Inferior parietal cortex (tissue), 1 donor: ENCODE results near the gene COX6B1.
"Not testable (repeated sequence)": the region's sequence is repeated elsewhere in the genome, so short reads cannot be mapped to it uniquely, and the experiment has no call there.

Source experiments
- DNase-seq: peaks from one replicate; pipeline ENCODE4 v3.0.0-alpha.2; 2016; ENCODE audit errors: extremely low spot score

The COX6B1 gene

DNA sequence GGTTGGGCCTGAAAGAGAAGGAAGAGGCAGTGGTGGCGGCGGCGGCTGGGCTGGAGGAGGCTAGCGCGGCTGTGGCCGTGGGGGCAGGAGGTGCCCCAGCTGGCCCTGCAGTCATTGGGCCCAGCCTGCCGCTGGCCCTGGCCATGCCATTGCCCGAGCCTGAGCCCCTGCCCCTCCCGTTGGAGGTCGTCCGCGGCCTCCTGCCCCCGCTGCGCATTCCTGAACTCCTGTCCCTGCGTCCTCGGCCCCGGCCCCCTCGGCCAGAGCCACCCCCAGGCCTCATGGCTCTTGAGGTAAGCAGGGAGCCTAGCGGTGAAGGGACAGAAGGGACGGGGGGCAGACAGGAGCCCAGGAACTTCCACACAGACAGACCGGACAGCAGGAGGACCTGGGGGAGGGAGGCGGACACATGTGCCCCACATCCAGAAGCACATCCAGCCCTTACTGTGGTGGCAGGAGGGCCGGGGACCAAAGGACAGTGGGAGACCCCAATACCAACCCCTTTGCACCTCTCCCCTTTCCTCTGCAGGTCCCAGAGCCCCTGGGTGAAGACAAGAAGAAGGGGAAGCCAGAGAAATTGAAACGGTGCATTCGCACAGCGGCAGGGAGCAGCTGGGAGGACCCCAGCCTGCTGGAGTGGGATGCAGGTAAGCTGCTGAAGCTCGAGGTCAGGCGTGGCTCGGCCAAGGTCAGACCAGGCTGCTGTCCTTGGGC, 14.2 kb upstream of the COX6B1 start:
- no peak for DNase-seq

DNA sequence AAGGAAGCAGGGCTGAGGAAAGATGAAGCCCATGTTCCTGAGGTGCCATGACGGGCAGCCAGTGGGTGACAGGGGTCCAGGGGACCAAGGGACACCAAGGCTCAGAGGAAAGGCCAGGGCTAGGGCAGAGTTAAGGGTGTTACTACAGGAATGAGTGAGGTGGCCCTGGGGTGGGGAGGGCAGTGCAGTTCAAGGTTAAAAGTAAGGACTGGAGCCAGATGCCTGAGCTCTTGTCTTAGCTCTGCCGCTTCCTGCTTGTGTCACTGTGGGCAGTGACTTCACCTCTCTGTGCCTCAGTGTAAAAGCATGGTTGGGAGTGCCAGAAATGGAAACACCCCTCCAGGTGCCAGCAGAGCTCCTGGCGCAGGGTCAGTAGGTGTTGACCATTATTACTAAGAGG, 11.5 kb upstream of the COX6B1 start:
- no peak for DNase-seq

DNA sequence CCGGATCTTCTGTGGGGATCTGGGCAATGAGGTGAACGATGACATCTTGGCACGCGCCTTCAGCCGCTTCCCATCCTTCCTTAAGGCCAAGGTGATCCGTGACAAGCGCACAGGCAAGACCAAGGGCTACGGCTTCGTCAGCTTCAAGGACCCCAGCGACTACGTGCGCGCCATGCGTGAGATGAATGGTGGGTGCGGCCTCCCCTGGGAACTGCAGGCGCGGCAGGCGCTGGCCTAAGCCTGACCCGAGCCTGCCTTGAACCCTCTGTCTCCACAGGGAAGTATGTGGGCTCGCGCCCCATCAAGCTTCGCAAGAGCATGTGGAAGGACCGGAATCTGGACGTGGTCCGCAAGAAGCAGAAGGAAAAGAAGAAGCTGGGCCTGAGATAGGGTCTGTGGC, 11.0 kb upstream of the COX6B1 start:
- no peak for DNase-seq

DNA sequence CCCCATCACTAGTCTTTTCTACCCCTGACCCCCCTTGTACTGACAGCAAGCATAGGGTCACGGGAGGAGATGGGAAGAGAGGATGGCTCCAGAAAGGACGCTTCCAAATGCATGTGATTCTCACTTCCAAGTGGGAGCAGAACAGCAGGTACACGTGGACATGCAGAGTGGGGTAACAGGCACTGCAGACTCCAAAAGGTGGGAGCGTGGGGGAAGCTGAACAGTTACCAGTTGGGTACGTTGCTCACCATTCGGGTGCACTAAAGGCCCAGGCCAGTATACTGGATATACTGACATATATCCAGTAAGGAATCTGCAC, 8.8 kb upstream of the COX6B1 start:
- DNase-seq: no peak

DNA sequence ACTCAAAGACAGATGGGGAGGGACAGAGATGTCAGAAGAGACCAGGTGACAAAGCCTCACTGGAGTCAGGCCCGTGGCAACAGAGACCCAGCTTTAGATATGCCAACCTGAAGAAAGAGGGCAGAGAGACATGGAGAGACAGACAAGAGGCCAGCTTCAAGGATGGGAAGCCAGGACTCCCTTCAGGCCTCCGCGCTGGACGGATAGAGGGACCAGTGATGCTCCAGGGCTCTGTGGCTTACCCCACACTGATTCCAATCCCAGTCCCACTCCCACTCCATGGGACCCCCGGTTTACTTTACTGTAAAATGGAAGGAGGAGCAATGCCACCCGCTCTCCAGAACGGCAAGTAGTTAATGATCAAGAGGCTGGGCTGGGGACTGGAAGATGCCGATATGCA, 8.3 kb upstream of the COX6B1 start:
- no peak for DNase-seq

DNA sequence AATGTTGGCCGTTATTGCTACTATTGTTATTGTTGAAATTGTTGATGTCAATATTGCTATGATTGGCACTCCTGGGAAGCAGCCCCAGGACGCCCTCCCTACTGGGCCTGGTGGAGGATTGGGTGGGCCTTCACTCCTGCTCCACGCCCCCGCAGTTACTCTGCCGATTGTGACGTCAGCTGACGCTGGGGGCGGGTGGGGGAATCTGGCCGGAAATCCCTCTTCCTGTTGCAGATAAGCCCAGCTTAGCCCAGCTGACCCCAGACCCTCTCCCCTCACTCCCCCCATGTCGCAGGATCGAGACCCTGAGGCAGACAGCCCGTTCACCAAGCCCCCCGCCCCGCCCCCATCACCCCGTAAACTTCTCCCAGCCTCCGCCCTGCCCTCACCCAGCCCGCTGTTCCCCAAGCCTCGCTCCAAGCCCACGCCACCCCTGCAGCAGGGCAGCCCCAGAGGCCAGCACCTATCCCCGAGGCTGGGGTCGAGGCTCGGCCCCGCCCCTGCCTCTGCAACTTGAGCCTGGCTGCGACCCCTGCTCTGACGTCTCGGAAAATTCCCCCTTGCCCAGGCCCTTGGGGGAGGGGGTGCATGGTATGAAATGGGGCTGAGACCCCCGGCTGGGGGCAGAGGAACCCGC, 6.5 kb upstream of the COX6B1 start, which contains the start of gene ETV2:
Gene ETV2, plus strand, starts transcription at position 231 of the 637 bp plus-strand sequence. CDS start 716 bp downstream, outside the sequence.
- no peak for DNase-seq

DNA sequence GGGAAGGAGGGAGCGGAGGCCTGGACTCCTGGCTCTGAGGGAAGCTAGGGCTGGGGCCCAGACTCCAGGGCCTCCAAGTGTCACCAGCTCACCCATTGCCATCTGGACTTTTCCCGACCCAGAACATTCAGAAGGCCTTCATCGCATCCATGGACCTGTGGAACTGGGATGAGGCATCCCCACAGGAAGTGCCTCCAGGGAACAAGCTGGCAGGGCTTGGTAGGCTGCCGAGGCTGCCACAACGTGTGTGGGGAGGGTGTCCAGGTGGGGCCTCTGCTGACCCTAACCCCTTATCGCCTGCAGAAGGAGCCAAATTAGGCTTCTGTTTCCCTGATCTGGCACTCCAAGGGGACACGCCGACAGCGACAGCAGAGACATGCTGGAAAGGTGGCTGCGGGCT, 5.8 kb upstream of the COX6B1 start:
- DNase-seq: no peak

DNA sequence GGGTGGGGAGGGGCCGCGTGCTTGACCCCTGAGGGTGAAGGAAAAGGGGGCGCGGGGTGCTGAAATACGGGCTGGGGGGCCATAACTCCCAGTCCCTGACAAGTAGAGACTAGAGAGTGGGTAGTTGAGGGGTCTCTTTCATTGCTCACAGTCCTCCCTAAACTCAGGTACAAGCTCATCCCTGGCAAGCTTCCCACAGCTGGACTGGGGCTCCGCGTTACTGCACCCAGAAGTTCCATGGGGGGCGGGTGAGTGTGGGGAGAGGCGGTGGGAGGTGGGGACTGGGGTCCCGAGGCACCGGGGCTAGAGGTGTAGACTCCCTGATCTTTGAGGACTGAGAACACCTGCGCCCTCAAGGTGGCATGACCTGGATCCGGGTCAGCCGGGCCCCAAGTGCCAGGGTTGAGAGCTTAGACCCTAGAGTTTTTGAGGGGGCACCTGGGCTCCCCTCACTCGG, 5.3 kb upstream of the COX6B1 start:
- no peak for DNase-seq

DNA sequence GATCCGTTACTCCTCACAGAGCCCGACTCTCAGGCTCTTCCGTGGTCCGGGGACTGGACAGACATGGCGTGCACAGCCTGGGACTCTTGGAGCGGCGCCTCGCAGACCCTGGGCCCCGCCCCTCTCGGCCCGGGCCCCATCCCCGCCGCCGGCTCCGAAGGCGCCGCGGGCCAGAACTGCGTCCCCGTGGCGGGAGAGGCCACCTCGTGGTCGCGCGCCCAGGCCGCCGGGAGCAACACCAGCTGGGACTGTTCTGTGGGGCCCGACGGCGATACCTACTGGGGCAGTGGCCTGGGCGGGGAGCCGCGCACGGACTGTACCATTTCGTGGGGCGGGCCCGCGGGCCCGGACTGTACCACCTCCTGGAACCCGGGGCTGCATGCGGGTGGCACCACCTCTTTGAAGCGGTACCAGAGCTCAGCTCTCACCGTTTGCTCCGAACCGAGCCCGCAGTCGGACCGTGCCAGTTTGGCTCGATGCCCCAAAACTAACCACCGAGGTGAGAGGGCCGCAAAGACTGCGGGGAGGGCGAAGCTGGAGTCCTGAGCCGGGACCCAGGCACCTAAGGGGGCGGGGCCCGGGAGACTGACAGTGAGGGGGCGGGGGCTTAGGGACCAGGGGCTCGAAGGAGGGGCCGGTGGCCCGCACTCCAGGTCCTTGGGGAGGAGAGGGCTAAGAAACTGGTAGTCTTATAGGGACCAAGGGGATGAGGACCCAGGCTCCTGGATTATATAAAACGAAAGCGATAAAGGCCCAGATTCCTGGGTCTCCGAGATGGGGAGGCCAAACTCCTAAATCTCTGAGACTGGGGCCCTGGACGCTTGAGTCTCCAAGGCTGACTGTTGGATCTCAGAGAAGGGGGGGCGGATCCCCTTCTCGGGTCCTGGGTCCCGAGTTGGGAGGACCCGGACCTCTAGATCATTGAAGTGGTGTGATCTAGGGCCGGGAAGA, 4.6 kb upstream of the COX6B1 start:
- peak; percentile 27 for DNase-seq

DNA sequence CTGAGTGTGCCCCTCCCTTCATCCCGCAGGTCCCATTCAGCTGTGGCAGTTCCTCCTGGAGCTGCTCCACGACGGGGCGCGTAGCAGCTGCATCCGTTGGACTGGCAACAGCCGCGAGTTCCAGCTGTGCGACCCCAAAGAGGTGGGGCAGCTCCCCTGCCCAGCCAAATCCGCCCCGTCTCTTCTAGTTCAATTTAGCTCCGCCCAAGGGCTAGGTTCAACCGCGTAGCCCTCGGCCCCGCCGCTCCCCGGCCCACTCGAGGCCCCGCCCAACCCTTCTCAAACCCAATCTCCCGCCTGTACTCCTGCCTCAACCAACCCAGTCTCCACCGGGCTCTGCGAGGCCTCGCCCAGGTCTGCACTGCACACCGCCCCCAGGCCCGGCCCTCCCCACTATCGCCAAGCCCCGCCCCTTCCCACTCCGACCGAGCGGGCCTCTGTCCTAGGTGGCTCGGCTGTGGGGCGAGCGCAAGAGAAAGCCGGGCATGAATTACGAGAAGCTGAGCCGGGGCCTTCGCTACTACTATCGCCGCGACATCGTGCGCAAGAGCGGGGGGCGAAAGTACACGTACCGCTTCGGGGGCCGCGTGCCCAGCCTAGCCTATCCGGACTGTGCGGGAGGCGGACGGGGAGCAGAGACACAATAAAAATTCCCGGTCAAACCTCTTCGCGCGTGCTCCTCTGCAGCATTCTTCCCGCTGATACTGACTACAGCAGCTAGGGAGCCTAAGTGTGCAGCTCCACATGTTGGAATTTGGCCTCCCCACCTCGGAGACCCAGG, 3.7 kb upstream of the COX6B1 start:
- peak; percentile 57 for DNase-seq

DNA sequence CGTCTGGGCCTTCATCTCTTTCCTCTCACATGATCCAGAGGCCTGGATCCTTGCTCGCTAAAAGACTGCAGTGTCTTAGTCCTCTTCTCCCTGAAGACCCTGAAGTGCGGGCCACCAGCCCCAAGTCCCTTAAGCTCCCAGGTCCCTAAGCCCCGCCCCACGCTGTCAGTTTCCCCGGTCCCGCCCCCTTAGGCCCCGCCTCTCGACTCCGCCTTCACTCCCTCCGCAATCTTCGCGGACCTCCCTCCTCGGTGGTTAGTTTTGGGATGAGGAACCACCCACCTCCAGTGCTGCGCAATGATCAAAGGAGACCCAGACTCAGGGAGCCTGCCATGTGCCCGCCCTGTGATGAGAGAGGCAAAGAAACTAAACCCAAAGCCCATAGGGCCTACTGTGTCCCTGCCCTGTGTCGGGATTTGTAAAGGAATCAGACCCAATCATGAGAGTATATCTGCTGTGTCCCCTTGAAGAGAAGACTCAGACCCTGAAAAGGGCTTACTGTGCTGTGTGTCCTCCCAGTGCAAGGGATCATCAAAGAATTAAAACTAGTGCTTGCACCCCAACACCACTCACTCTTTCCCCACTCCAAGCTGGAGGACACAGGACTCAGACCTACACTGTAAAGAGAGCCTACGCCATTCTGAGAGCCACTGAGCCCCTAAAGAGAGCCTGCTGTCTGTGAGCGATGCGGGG, 3.0 kb upstream of the COX6B1 start:
- DNase-seq: no peak

DNA sequence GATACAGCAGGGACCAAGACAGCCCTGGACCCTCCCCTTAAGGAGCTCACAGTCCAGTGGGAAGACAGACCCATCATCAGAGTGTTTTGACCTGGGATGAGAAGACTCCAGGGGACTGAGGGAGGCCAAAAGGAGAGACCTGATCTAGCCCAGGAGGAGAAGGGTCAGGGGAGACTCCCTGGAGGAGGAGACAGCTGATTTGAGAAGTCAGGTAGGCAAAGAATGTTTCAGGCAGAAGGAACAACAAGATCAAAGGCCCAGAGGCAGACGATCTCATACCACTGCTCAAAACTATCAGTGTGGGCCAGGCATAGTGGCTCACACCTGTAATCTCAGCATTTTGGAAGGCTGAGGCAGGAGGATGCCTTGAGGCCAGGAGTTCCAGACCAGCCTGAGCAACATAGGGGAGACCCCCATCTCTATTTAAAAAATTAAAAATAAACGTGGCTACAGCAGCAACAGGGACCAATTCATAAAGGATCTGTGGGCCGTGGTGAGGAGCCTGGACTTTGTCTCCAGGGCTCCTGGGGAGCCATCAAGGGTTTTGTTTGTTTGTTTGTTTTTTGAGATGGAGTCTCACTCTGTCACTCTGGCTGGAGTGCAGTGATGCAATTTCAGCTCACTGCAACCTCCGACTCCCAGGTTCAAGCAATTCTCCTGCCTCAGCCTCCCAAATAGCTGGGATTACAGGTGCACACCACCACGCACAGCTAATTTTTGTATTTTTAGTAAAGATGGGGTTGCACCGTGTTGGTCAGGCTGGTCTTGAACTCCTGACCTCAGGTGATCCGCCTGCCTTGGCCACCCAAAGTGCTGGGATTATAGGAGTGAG, 2.2 kb upstream of the COX6B1 start:
- DNase-seq: no peak

DNA sequence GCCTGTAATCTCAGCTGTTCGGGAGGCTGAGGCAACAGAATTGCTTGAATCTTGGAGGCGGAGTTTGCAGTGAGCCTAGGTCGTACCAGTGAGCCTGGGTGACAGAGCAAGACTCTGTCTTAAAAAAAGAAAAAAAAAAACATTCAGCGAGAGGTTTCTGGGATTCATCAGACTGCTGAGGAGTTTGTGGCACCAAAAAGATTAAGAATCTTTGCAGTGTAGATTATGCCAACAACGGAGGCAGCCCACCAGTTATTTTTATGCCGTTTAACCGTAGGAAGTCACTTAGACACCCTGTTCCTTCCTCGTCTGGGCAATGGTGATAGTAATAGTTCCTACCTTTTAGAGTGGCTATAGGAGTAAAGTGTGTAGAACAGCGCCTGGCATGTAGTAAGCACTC, 2.5 kb downstream of the COX6B1 start:
- no peak for DNase-seq

DNA sequence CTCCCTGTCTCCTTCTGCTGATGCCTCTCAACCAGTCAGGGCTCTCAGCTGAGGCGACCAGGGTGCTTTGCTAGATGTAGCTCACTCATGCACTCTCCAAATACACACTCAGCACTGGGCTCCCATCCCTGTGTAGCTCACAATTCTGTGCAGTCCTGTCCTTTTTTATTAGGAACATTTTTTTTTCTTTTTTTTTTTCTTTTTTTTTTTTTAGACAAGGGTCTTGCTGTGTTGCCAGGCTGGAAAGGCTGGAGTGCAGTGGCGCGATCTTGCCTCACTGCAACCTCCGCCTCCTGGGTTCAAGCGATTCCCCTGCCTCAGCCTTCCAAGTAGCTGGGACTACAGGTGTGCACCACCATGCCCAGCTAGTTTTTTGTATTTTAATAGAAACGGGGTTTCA, 6.7 kb downstream of the COX6B1 start:
- not testable (repeated sequence) for DNase-seq

DNA sequence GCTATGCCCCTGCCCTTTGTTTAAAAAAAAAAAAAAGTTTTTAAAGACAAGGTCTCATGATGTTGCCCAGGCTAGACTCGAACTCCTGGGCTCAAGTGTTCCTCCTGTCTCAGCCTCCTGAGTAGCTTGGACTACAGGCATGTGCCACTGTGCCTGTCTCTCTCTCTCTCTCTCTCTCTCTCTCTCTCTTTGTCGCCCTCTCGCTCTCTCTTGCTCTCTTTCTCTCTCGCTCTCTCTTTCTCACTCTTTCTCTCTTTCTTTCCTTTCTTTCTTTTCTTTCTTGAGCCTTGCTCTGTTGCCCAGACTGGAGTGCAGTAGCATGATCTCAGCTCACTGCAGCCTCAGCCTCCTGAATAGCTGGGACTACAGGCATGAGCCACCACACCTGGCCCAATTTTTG, 7.5 kb downstream of the COX6B1 start:
- DNase-seq: no peak

DNA sequence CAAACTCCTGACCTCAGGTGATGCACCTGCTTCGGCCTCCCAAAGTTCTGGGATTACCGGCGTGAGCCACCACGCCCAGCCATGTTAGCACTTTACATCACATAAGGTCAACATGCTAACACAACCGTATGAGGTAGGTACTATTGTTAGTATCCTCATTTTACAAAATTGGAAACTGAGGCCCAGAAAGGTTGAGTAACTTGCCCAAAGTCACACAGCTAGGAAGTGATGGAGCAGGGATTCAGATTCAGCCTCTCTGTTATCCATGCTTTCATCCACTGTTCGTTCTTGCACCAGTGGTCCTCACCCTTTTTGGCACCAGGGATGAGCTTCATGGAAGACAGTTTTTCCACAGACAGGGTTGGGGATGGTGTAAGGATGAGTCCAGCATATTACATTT, 8.6 kb downstream of the COX6B1 start:
- no peak for DNase-seq

DNA sequence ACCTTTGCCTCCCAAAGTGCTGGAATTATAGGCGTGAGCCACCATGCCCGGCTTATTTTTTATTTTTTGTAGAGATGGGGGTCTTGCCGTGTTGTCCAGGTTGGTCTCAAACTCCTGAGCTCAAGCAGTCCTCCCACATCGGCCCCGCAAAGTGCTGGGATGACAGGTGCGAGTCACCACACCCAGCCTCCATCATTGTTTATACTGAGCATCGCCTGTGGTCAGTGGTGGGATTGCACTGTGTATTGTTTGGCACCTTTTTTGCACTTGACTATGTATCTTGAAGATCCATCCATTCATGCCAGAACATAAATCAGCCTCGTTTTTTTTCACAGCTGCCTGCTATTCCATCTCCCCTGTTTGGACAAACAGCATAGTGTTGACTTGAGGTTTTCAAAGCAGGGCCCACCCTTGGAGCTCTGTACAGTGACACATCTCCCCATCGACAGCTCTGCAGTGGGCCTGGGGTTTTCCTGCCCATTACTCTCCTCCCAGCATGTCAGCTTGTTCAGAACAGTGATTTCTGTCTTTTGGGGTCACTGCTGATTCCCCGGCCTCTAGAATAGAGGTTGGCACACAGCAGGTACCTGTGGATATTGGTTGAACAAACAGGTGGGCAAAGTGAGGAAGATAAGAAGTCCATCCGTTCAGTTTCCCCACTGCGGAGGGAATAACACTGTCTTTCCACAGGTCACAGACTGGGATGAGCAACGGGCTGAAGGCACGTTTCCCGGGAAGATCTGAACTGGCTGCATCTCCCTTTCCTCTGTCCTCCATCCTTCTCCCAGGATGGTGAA, 10.0 kb downstream of the COX6B1 start:
- no peak for DNase-seq

DNA sequence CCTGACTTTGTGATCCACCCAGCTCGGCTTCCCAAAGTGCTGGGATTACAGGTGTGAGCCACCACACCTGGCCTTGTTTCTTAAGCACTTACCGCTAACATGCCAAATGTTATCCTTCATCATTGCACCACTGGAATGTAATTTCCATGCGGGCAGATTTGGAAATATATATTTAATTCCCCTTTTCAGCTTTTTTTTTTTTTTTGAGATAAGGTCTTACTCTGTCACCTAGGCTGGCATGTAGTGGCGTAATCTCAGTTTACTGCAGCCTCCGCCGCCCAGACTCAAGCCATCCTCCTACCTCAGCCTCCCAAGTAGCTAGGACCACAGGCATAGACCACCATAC, 13.8 kb downstream of the COX6B1 start:
- no peak for DNase-seq

DNA sequence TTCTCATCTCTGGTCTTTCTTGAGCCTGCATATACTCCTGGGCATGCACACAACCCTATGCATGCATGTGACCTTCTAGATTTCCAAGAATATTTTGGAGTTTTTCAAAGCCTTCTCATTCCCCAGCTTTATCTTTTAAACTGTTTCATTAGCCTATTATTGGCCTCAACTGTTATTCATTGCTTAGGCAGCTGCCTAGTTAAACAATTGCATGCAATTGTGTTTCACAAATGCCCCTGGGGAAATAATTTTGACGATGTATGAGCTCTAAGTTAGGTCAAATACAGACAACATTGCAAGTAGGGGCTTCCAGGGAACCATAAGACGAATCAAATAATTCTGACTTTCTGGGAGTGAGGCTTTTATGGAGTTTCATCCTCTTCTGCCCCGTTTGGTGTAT, 15.9 kb downstream of the COX6B1 start:
- DNase-seq: no peak

DNA sequence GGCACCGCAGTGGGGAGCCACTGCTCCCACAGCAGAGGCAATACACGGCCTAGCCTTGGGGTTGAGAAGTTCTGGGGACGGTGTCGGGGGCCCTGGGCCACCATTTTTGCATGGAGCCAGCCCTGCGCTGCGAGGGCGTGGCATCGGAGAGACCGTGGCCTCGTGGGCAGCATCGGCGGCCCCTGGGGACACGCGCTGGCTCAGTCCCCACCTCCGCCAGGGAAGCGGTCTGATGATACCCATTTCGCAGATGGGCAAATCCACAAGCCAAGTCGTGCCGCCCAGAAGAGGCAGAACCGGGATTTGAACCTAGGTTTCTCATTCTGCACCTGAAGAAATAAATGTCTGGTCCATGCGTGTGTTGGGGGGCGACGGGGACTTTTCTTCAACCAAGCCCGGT, 17.0 kb downstream of the COX6B1 start:
- DNase-seq: no peak
